Measurements from ENCODE around the gene TGM2.

Gene TGM2

DNA sequence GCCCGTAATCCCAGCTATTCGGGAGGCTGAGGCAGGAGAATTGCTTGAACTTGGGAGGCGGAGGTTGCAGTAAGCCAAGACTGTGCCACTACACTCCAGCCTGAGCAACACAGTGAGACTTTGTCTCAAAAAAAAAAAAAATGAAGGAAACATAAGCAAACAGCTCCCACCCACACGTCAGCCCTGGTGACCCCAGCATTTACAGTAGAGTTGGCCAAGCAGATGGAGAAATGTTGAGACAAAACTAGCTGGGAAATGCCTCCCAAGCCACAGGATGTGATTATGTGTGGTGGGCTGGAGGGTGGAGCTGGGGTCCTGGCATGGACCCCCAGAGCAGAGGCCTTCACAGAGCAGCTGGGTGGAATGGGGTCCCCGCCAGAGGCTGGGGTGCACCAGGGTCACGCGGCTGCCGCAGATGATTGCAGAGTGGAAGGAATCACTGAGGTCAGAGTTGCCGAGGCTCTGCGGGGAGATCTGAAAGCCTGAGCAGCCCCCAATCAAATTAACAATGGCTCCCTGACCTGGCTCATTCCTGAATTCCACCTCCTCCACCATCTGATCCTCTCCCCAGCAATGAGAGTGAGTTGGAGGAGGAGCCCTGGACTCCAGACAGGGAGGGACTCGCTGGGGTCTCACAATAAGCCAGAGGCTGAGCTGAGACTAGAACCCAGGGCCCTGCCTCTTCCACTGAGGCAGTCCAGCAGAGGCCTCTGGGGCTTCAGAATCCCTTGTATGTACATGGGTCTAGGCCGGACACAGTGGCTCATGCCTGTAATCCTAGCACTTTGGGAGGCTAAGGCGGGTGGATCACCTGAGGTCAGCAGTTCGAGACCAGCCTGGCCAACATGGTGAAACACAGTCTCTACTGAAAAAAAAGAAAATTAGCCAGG, 34.7 kb upstream of the TGM2 start:
- no peak for DNase-seq

DNA sequence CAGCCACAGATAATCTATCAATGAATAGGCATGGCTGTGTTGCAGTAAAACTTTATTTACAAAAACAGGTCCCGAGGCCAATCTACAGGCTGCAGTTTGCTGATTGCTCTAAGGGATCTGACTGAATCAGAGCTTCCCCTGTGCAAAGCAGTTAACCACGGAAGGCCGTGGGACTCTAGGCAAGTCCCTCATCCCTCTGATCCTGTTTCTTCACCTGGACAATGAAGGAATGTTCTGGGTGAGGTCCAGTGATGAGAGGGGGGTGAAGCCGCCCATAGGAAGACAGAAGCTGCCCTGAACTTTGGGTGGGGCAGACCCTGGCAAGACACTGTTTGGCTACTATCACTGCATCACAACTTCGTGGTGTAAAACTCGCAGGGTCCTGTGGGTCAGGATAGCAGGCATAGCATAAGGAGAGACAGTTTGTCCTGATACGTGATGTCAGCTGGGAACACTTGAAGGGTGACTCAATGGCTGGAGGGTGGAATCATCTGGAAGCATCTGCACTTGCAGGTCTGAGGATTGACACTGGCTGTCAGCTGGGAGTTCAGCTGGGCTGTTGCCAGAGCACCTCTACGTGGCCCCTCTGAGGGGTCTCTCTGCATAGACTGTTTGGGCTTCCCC, 33.3 kb upstream of the TGM2 start:
- DNase-seq, result no peak

DNA sequence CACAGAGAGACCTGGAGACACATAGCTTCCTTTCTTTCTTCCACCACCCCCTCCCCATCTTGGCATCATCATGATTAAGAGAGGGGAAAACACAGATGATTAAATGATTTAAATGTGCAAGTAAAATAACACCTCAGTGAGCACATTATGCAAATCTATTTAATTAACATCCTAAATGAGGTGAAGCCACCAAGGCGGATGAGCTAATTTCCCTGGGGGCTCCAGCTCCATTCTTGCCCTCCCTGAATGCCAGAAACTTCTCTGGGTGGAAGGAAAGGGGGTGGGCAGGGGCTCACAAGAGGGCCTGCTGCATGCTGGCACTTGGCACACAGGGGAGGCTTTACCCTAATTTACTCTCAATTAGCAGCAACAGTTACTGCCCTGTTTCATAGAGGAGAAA, 32.5 kb upstream of the TGM2 start:
- DNase-seq, result no peak

DNA sequence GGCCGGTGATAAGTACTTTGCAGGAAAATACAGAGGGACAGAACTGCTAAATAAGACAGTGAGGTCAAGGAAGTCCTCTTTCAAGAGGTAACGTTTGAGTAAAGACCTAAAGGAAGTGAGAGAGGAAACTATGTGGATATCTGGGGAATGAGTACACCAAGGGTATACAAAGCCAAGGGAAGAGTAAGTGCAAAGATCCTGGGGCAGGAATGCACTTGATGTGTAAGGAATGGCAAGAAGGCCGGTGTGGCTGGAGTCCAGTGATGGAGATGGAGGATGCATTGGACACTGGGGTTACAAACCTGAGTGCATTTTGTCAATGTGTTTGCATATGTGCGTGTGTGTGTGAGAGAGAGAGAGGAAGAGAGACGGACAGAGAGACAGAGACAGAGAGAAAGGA, 32.1 kb upstream of the TGM2 start:
- DNase-seq, result no peak

DNA sequence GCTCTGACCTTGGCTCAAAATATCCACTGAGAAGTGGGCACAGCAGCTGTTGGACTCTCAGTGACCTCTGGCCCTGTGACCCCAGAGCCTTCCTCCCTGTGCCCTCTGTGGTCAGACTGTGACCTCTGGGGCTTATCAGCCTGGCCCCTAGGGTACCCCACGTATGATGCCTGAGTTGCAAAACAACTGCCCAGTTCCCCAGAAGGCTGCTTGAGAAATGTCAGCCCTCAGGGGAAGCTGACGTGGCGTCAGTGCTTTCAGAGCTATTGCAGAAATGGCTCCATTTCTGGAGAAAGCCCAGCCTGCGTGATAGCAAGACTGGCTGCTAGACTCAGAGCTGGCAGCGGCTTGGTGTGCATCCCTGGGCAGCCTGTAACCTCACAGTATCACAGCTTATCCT, 31.5 kb upstream of the TGM2 start:
- no peak for DNase-seq

DNA sequence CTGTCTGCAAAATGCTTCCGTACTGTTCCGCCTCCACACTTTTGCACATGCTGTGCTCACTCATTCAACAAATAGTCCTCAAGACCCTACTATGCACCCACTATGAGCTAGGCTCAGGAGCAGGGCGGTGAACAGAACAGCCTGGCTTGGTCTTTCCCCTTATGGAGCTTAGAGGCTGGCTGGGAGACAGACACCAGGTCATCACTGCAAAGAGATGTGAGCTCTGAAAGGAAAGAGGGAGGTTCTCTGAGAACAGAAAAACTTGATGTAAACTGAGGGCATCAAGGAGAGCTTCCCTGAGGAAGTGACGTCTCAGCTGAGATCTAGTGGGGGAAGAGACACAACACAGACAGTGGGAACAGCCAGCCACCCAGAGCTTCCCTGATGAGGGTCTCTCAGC, 31.0 kb upstream of the TGM2 start:
- DNase-seq, result no peak

DNA sequence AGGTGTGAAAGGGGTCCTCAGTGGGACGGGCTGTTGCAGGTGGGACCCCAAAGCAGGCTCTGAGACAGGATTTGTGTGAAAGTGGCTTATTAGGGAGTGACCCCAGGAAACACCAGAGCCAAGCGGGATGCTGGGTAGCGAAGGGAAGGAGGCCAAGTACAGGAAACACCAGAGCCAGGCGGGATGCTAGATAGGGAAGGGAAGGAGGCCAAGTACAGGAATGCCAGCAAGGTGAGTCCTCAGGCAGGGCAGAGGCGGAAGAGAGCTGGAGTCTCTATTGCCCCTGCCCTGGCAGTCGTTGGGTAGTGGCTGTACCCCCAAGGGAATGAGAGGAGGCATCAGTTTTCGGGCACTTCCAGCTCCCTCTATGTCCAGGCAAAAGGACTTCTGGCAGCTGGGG, 30.5 kb upstream of the TGM2 start:
- no peak for DNase-seq

DNA sequence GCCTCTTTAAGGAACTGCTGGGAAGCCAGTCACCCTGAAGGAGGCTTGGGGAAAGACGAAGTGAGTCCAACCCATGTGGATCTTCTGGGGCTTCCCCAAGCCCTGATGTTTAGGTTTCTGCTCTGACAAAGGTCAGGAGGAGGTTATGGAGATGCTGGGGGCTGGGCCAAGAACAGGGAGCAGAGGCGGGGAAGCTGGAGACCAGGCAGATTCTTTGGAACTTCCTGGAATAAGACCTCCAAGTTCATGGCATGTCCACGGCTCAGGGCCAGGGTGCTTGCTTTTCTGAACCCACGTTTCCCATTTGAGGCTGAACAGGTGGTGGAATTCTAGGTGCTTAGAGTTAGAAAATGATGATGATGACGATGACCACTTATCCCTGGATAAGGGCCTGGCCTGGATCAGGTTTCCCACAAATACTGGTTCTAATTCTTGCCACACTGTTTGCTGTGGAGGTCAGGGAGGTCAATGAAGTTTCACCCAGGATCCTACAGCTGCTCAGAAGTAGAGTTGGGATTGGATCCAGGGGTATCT, 30.0 kb upstream of the TGM2 start:
- no peak for DNase-seq

DNA sequence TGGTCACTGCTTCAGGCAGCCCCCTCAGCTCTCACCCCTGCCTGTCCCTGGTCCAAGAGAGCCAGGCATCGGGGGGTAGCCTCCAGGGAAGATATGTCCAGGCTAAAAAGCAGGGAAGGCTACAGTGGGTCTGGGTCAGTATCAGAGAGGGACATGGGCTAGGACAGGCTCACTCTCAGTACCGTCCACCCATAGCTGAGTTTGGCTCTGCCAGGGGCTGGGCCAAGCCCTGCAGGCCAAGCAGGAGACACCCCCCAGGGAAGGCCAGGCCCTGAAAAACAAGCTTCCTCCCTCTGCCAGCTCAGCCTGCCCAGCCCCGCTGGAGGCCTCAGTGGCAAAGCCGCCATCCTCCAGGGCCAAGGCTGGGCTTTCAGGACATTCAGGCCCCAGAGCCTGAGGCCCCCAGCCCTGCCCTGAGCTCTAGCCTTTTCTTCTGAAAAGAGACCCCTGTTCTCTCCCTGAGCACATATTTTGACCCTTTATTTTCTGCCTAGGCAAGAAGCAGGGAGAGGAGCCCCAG, 28.6 kb upstream of the TGM2 start:
- DNase-seq, result no peak

DNA sequence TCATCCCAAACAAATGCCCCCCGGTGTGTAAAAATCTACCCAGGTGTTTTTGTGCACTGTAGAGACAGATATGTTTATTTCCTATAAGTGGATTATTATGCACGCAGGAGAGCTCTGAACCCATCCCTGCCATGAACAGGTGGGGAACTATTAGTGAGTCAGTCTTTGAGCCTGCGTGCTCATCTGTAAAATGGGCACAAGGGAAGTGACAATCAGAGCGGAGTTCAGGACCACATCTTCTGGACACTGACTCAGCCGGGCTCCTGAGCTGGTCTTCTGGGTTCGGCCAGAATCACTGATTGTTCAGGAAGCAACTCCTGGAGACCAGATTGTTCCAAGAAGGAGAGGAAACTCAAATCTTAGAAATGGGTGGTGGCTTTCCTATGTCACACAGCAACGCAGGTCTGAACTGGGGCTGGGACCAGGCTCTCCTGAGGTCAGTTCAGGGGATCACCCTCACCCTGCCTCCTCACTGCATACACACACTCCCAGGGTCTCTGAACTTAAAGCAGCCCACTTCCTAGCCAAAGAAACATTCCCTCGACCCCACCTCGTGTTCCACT, 27.3 kb upstream of the TGM2 start:
- no peak for DNase-seq

DNA sequence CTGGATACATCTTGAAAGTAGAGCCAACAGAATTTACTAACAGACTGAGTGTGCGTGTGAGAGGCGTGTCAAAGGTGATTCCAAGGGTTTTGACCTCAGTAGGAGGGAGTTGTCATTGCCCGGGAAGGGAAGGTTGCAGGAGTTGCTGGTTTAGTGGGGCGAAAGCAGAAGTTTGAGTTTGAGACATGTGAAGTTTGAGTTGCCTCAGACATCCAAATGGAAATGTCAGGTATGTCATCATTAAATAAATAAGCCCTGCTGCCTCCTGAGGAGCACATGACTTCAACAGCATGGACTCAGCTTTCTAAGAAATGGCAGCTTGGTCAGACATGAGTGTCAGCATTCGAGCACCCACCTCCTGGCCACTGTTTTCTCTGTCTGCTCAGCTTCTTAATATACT, 26.6 kb upstream of the TGM2 start:
- no peak for DNase-seq

DNA sequence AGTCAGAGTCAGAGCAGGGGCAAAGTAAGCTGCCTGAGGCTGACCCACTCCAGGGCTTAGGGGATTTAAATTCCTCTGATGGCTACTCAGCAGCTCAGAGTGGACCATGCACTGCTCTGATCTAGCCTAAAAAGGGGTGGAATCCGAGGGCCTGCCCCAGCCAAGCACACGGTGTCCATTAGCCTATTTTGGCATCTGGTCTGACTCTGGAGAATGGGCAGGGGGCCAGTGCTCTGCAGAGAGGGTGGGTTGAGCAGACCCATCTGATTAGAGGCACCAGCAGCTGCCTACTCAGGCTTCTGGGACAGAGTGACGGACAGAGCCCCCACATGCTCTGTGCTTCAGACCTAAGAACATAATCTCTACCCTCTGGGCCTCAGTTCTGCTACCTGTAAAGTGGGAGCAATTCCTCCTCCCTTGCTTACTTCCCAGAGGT, 25.9 kb upstream of the TGM2 start:
- DNase-seq, result no peak

DNA sequence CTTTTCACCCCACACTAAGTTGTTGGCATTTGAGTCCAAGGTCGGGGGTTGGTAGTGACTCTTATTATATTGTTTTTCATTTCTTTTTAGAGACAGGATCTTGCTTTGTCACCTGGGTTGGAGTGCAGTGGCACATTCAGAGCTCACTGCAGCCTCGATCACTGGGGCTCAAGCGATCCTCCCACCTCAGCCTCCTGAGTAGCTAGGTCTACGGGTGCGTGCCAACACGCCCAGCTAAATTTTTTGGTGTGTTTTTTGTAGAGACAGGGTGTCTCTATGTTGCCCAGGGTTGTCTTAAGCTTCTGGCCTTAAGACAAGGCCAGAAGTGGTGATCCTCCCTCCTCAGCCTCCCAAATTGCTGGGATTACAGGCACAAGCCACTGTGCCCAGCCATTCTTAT, 25.1 kb upstream of the TGM2 start:
- DNase-seq, result no peak

DNA sequence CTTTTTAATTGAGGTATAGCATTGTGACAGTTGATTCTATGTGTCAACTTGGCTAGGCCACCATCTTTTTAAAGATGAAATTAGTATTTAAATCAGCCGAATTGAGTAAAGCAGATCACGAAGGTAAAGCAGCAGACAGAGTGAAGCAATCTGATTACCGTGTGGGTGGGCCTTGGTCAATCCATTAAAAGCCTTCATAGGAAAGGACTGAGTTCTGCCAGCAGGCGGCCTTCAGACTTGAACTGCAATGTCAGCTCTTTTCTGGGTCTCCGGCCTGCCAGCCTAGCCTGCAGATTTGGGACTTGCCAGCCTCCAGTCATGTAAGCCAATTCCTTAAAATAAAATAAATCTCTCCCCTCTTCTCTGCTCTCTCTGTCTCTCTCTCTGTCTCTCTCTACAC, 22.4 kb upstream of the TGM2 start:
- no peak for DNase-seq

DNA sequence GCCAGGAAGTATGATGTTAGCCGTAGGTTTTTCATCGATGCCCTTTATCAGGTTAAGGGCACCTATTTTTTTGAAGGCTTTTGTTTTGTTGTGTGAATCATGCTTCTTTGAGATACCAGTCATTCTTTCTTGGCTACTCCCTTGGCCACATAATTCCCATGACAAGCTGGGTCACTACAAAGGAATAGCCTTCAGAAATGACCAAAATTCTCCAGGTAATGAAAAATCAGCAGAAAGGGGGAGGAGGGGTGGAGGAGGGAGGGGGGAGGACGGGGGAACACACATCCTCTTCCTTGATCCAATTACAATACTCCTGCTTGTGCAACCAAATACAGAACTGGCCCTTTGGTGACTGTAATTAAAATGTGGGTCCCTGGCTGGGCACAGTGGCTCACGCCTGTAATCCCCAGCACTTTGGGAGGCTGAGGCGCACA, 21.7 kb upstream of the TGM2 start:
- DNase-seq, result no peak

DNA sequence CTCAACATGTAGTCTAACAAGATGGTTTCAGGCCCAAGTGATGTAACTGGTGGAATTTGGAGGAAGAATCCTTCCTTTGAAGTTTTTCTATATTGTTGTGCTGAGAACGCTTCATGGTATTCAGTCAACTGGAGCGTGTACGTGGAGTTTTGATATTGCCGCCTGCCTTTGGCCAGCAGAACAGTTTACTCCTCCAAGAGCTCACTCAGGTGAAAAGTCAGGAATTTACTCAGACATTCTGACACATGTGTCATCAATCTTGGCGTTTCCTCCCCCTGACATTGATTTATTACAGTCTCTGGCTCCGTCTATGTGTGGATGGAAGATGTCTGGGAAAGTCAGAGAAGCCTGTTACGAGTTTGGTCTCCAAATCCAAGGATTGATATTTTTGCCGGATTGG, 19.0 kb upstream of the TGM2 start:
- DNase-seq, result no peak

DNA sequence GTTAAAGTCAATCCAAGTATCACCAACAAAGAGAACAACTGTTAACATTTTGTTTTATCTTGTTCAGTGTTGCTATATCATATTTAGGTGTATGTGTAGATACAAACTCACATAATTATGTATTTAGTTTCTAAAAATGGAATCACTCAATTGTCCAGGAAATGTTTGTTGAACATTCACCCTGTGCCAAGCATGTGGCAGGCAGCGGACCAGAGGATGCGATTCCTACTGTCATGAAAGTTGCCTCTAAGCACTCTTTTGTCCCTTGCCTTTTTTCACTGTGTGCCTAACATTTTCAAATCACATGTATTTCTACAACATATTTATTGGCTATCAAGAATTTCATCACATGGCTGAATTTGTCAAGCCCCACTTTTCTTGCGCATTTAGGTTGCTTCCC, 16.9 kb upstream of the TGM2 start:
- no peak for DNase-seq

DNA sequence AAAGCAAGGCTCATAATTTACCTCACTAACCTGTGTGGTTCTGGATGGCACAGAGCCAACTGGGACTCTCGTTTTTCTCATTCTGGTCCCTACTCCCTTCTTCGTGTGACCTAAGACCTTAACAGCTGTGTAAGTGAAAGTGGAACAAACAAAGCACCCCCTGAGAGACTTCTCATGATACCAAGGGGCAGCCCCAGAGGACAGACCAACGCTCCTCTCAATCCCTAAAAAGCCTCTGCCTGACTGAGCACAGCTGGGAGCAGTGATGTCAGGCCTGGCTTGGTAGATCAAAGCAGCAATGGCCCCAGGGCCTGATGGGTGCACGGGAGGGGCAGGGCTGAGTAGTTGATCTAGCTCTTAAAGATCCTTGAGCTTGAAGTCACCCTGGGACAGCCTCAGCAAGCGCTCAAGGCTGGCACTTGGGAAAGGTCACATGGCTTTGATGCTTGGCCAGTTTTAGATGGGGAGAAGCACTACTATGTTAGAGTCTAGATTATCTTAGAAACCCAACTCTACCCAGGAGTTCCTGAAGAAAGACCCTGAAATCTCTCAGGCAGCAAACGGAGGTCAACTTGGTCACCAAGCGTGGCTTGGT, 16.2 kb upstream of the TGM2 start:
- DNase-seq, result no peak

DNA sequence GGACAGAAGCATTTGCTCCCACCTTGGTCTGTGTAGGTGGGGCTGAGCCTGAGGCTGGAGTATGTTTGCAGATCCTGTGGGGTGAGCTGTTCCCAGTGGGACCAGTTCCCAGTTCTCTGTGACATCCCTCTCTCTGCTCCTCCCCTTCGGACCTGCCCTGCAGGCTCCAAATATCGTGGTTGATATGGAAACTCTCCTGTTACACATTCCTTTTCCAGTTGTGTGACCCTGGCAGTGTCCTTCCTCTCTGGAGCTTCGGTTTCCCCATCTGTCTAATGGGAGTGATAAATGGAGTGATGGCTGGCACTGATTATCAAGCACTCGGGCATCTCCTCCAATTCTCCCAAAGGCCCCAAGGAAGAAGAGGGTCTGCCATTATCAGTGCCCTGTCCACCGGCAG, 15.7 kb upstream of the TGM2 start:
- DNase-seq, result no peak

DNA sequence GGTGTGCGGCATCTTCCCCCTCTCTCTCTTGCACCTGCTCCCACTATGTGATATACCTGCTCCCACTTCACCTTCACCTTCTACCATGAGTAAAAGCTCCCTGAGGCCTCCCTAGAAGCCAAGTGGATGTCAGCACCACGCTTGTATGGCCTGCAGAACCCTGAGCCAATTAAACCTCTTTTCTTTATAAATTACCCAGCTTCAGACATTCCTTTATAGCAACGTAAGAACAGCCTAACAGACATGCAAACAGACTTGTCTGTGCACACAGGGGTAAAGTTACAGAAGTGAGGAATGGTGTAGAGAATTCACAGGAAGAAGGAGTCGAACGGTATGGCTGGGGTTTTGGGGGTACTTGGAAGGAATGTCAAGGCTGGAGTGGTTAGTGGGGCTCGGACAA, 14.8 kb upstream of the TGM2 start:
- DNase-seq, result no peak

DNA sequence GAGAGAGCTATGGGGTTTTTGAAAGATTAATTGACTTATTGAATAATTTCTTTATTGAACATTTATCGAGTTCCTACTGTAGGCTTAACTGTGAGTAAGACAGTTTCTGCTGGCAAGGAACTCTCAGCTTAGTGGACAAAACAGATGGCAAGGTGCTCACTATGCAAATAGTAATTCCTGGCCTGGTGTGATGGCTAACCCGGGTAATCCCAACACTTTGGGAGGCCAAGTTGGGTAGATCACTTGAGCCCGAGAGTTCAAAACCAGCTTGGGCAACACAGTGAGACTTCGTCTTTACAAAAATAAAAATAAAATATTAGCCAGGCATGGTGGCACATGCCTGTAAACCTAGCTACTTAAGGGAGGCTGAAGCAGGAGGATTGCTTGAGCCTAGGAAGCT, 13.5 kb upstream of the TGM2 start:
- no peak for DNase-seq

DNA sequence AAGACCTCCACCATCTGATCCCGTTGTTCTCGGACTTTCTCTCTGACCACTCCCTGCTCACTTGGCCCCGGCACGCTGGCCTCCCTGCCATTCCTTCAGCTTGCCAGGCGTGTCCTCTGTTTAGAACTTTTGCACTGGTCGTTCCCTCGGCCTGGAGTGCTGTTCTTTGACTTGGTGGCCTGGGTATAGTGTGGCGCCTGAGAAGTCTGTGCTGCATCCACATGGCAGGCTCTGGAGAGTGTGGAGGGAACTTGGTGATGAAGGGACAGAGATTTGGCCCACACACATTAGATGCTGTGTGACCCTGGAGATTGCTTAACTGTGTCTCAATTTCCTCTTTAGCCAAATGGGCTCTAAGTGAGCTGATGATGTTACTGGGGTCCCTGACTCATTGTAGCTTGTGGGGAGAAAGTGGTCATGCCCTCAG, 13.0 kb upstream of the TGM2 start:
- no peak for DNase-seq

DNA sequence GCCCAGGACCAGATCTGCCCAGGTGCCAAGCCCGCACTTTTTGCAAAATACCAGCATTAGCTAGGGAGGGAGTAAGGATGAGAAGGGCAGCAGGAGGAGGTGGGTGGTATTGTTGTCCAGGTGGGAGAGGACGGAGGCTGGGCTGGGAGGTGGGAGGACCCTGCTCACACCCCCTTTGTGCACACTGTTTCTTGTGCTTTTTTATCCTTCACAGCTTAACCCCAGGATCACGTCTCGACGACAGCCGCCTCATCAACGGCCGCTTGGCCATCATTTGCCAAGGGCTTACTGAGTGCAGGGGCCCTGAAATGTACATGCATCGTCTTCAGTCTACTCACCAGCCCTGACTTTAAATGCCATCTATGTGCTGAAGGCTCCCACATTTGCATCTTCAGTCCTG, 12.1 kb upstream of the TGM2 start:
- no peak for DNase-seq
